Spleen (tissue), 11 donors: ENCODE results near the gene GGCX. TPM values are rescaled to one million over a fixed set of nuclear protein-coding genes. Genes with fewer than 3 reads are reported as not detected.

Source experiments
- DNase-seq: peaks from one replicate; pipeline ENCODE4 v3.0.0-alpha.2; 2020
- H3K27ac ChIP-seq, 8 donors: fragments of 200-600 bp; sonication (generic) in 7 of 8; 1 replicate in 4 of 8; 2 replicates in 4 of 8; pipeline versions ENCODE4 v1.5.0 to v1.8.0; 2016 to 2021; ENCODE audit warnings: inconsistent platforms in 4 of 8, mild to moderate bottlenecking in 4 of 8, moderate library complexity in 1 of 8
- H3K27me3 ChIP-seq, 7 donors: fragments of 200-600 bp; sonication (generic) in 6 of 7; replicated peaks in 1 of 7; 1 replicate in 4 of 7; 2 replicates in 3 of 7; pipeline versions ENCODE4 v1.5.0 to v1.8.0; 2016 to 2021; ENCODE audit warnings: inconsistent platforms in 3 of 7, mild to moderate bottlenecking in 1 of 7
- H3K36me3 ChIP-seq, 6 donors: fragments of 200-600 bp; sonication (generic) in 5 of 6; 1 replicate in 4 of 6; 2 replicates in 2 of 6; pipeline versions ENCODE4 v1.5.0 to v1.8.0; 2016 to 2021; ENCODE audit warnings: inconsistent platforms in 2 of 6
- H3K4me1 ChIP-seq, 6 donors: fragments of 200-600 bp; sonication (generic) in 5 of 6; 1 replicate in 3 of 6; 2 replicates in 3 of 6; pipeline versions ENCODE4 v1.5.0 to v1.8.0; 2016 to 2021; ENCODE audit warnings: inconsistent platforms in 3 of 6
- H3K4me3 ChIP-seq, 8 donors: fragments of 200-600 bp; sonication (generic) in 7 of 8; 1 replicate in 4 of 8; 2 replicates in 4 of 8; pipeline versions ENCODE4 v1.5.0 to v1.8.0; 2016 to 2021; ENCODE audit warnings: inconsistent platforms in 4 of 8, mild to moderate bottlenecking in 4 of 8, moderate library complexity in 2 of 8
- H3K9me3 ChIP-seq, 8 donors: fragments of 200-600 bp; sonication (generic) in 7 of 8; 1 replicate in 4 of 8; 2 replicates in 4 of 8; pipeline versions ENCODE4 v1.5.0 to v1.8.0; 2016 to 2021; ENCODE audit warnings: inconsistent platforms in 4 of 8
- POLR2A ChIP-seq, 3 donors: fragments of 450-650 bp; IDR thresholded peaks; one replicate each; pipeline ENCODE4 v1.5.1; 2017; ENCODE audit warnings: antibody characterized with exemption in 3 of 3, mild to moderate bottlenecking in 1 of 3
- POLR2AphosphoS5 ChIP-seq, 3 donors: sonication (generic); formaldehyde crosslinking; IDR thresholded peaks; one replicate each; pipeline ENCODE4 v1.5.1; 2017; ENCODE audit warnings: antibody characterized with exemption in 3 of 3
- WGBS, 5 donors: extraction: QIAGEN DNeasy Blood & Tissue Kit in 3 of 5; methylation state at CpG; one replicate each; pipeline versions ENCODE4 v1.1.5 to v1.1.7; 2013 to 2018; 5-methylcytosine and 5-hydroxymethylcytosine counted together
- intact Hi-C: fragments of 100-400 bp; cut with DNase I; formaldehyde crosslinking; loops from one replicate; pipeline ENCODE4 v1.15.0; 2023; ENCODE audit warnings: low total_unique reads
- polyA plus RNA-seq, 3 donors: library from polyadenylated mRNA; stranded (reverse); fragments of 200-250 nt; gene quantifications; one replicate each; pipeline ENCODE4 v1.2.1, GENCODE V29; 2013
- small RNA-seq, 4 donors: library from RNA; depleted of rRNA; stranded (forward); fragments of <200 nt; gene quantifications; one replicate each; pipeline ENCODE3, GENCODE V24; 2016
- total RNA-seq, 7 donors: library from RNA; depleted of rRNA in 3 of 7; stranded (reverse); fragments of >200 nt in 3 of 7; fragmentation: NEBNext Ultra II Directional in 4 of 7; extraction: Animal tissue kit (Norgen Biotek cat#: 25700) in 4 of 7; gene quantifications; one replicate each; pipeline versions ENCODE4 v1.1.0 to v1.2.1, GENCODE V29; 2016 to 2021
- TF ChIP-seq, protein P1 (sequence below), 11 experiments: fragments of 200-600 bp in 7 of 11; fragments of 450-650 bp in 4 of 11; sonication (generic) in 4 of 11; IDR thresholded peaks in 8 of 11; conservative IDR thresholded peaks in 3 of 11; 1 replicate in 7 of 11; 2 replicates in 4 of 11; pipeline versions ENCODE4 v1.4.0 to v1.8.0; 2016 to 2021; ENCODE audit warnings: antibody characterized with exemption in 11 of 11, inconsistent platforms in 4 of 11, mild to moderate bottlenecking in 1 of 11
- donor health status: healthy with polysubstance abuse.
- donor health status: DM: no; HTN: no; CAD: no; lungs with moderate emphysema.
- donor health status: DM: no; HTN: no; CAD: no.
- donor health status: Bipolar disorder and iron deficiency.
- donor health status: healthy.
- donor health status: DM: no; HTN: no; CAD: no.
- donor health status: DM: yes; HTN: yes; CAD: no.

GGCX gene
- total and polyA plus RNA-seq, 10 donors, result 11.0 to 42.1 (median 29.5) TPM

DNA sequence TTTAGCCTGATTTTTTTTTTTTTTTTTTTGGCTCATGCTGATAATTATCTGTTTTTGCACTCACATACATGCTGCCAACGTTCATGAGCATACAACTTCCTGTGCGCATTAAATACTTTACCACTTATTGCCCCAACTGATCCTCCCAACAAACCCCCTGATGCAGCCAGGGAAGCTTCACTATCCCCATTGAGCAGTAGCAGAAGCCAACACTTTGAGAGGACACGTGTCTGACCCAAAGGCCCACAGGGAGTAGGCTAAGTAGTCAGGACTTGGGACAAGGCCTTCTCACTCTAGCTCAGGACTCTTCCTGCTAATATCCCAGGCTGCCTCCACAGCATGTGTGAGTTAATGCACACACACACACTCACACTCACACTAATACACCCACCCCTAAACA is 58.6 kb downstream of the GGCX start:
- intact Hi-C loops, result no loop called here
- Histone ChIP-seq H3K27me3 (no peaks in the 10 kb centered on the region), H3K27ac (no peak overlapping the region), H3K4me1 (peaks cover 0 to 70% (median 11%) of the 10 kb centered on the region in 6 donors), H3K4me3 (no peak overlapping the region), H3K9me3 (no peaks in the 10 kb centered on the region), H3K36me3 (no peaks in the 10 kb centered on the region)
- TF ChIP-seq, protein P1, sequence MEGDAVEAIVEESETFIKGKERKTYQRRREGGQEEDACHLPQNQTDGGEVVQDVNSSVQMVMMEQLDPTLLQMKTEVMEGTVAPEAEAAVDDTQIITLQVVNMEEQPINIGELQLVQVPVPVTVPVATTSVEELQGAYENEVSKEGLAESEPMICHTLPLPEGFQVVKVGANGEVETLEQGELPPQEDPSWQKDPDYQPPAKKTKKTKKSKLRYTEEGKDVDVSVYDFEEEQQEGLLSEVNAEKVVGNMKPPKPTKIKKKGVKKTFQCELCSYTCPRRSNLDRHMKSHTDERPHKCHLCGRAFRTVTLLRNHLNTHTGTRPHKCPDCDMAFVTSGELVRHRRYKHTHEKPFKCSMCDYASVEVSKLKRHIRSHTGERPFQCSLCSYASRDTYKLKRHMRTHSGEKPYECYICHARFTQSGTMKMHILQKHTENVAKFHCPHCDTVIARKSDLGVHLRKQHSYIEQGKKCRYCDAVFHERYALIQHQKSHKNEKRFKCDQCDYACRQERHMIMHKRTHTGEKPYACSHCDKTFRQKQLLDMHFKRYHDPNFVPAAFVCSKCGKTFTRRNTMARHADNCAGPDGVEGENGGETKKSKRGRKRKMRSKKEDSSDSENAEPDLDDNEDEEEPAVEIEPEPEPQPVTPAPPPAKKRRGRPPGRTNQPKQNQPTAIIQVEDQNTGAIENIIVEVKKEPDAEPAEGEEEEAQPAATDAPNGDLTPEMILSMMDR (IDR thresholded peaks at IDR 0.05 in 8 of 11, conservative IDR thresholded peaks at IDR 0.05 in 3 of 11), result no peak
- no peak for TF ChIP-seq POLR2A (IDR thresholded peaks at IDR 0.05)
- no peak for TF ChIP-seq POLR2AphosphoS5 (IDR thresholded peaks at IDR 0.05)
- 51 to 73% (median 59%) methylated on average over 3 of the region's 3 CpGs for WGBS, 5 donors
- no peak for DNase-seq

DNA sequence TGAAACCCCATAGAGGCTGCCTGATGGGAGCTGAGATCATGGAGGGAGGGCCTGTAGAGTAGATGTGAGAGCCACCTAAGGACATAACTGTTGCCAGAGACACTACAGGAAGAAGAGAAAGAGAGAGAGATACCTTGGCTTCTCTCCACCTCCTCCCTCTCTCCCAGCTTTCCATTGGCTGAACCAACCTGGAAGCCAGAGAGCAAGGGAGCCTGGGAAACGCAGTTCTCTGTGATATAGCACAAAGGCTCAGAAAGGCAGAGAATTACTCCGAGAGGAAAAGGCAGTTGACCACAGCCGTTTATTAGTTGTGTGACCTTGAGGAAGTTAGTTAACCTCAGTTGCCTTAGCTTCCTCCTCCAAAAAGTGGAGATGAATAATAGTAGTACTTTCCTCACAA is 60.0 kb downstream of the GGCX start:
- Histone ChIP-seq H3K4me3 (no peak overlapping the region), H3K36me3 (no peaks in the 10 kb centered on the region), H3K9me3 (no peaks in the 10 kb centered on the region), H3K4me1 (peaks cover 0 to 72% (median 11%) of the 10 kb centered on the region in 6 donors), H3K27ac (peak overlapping the region in 5 of 8 donors; percentile 51 to 85 (median 70)), H3K27me3 (no peaks in the 10 kb centered on the region)
- no peak for DNase-seq
- intact Hi-C loops, result no loop called here
- TF ChIP-seq, protein P1 (IDR thresholded peaks at IDR 0.05 in 8 of 11, conservative IDR thresholded peaks at IDR 0.05 in 3 of 11), result no peak
- TF ChIP-seq POLR2AphosphoS5 (IDR thresholded peaks at IDR 0.05) (no peak), POLR2A (IDR thresholded peaks at IDR 0.05) (no peak)
- 19 to 44% (median 22%) methylated on average over 3 of the region's 3 CpGs for WGBS, 5 donors

- intact Hi-C loops, result no loop called here
- TF ChIP-seq POLR2AphosphoS5 (IDR thresholded peaks at IDR 0.05), result no peak
- H3K9me3 ChIP-seq, result no peaks in the 10 kb centered on the region
- DNase-seq, result no peak
- H3K27me3 ChIP-seq, result no peaks in the 10 kb centered on the region
- H3K27ac ChIP-seq, result peak overlapping the region in 1 of 8 donors; percentile 85
- no peaks in the 10 kb centered on the region for H3K36me3 ChIP-seq
- H3K4me3 ChIP-seq, result no peak overlapping the region
- 81 to 90% (median 84%) methylated on average over 4 of the region's 4 CpGs for WGBS, 5 donors
- H3K4me1 ChIP-seq, result peaks cover 0 to 54% (median 11%) of the 10 kb centered on the region in 6 donors
These were observed 63.2 kb downstream of the GGCX start for GRCh38 chr2:85497944-85498630.

DNA sequence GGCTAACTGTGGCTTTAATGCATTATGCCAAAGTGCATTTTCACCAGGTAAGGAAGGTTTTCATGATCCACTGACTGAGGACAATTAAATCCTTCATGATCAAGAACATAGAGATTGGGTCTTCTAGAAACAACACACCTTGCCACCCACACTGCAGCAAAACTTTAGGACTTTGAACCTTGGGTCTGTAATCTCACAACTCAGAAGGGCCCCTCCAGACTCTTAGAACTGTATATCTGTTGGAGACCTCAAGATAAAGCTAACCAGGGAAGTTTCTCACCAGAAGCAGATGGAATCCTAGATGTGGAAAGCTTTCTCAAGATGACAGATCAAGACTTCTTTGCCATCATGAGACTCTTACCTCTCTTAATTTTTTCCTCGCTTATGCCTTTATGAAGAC is 64.9 kb downstream of the GGCX start:
- 92 to 100% (median 97%) methylated on average over 1 of the region's 1 CpG for WGBS, 5 donors
- Histone ChIP-seq H3K27me3 (no peaks in the 10 kb centered on the region), H3K27ac (no peak overlapping the region), H3K9me3 (peaks cover 0 to 3% (median 0%) of the 10 kb centered on the region in 8 donors), H3K4me1 (peaks cover 0 to 37% (median 10%) of the 10 kb centered on the region in 6 donors), H3K36me3 (no peaks in the 10 kb centered on the region), H3K4me3 (no peak overlapping the region)
- no peak for DNase-seq
- TF ChIP-seq, protein P1 (IDR thresholded peaks at IDR 0.05 in 8 of 11, conservative IDR thresholded peaks at IDR 0.05 in 3 of 11), result no peak
- TF ChIP-seq POLR2AphosphoS5 (IDR thresholded peaks at IDR 0.05), result no peak
- no peak for TF ChIP-seq POLR2A (IDR thresholded peaks at IDR 0.05)
- intact Hi-C loops, result no loop called here

Small RNAs within 50 kb of the gene (small RNA-seq; reads per million reads assigned to genes)
- gene RN7SL126P, result 0 reads per million in 4 donors

Other genes starting within 250 kb of the GGCX start
- gene TGOLN2, start 233.5 kb downstream of the GGCX start, total RNA-seq, result 100 to 1,000 TPM; 127 to 199 (median 156) TPM
- gene TGOLN2, start 233.5 kb downstream of the GGCX start, polyA plus RNA-seq, result 10 to 100 TPM; 14.8 to 29.6 (median 16.9) TPM
- gene RETSAT, start 207.0 kb downstream of the GGCX start, total RNA-seq, result 10 to 100 TPM; 18.7 to 35.7 (median 28.3) TPM
- gene RETSAT, start 207.0 kb downstream of the GGCX start, polyA plus RNA-seq, result 10 to 100 TPM in 1 of 3 donors, 1 to 10 TPM in 2; 6.3 to 10.0 (median 6.4) TPM
- 10 to 100 TPM; 21.0 to 38.0 (median 24.5) TPM for gene ELMOD3, start 206.7 kb downstream of the GGCX start, total RNA-seq
- 10 to 100 TPM; 14.4 to 28.0 (median 23.9) TPM for gene ELMOD3, start 206.7 kb downstream of the GGCX start, polyA plus RNA-seq
- gene CAPG, start 151.1 kb downstream of the GGCX start, total RNA-seq, result 10 to 100 TPM; 31.1 to 62.6 (median 47.1) TPM
- 100 to 1,000 TPM in 2 of 3 donors, 10 to 100 TPM in 1; 74.6 to 196 (median 115) TPM for gene CAPG, start 151.1 kb downstream of the GGCX start, polyA plus RNA-seq
- under 1 TPM in 1 of 7 donors, not detected in 6; 0.94 TPM for gene SH2D6, start 142.8 kb downstream of the GGCX start, total RNA-seq
- gene SH2D6, start 142.8 kb downstream of the GGCX start, polyA plus RNA-seq, result under 1 TPM in 1 of 3 donors, not detected in 2; 0.20 TPM
- 100 to 1,000 TPM; 125 to 195 (median 145) TPM for gene MAT2A, start 22.3 kb downstream of the GGCX start, total RNA-seq
- gene MAT2A, start 22.3 kb downstream of the GGCX start, polyA plus RNA-seq, result 10 to 100 TPM; 41.3 to 89.0 (median 71.4) TPM
- 100 to 1,000 TPM; 119 to 179 (median 145) TPM for gene VAMP8, start 16.1 kb upstream of the GGCX start, total RNA-seq
- gene VAMP8, start 16.1 kb upstream of the GGCX start, polyA plus RNA-seq, result 100 to 1,000 TPM; 223 to 401 (median 350) TPM
- 10 to 100 TPM; 58.5 to 89.1 (median 64.0) TPM for gene VAMP5, start 22.9 kb upstream of the GGCX start, total RNA-seq
- gene VAMP5, start 22.9 kb upstream of the GGCX start, polyA plus RNA-seq, result 100 to 1,000 TPM in 2 of 3 donors, 10 to 100 TPM in 1; 71.0 to 129 (median 120) TPM
- 100 to 1,000 TPM in 3 of 7 donors, 10 to 100 TPM in 4; 72.9 to 154 (median 82.1) TPM for gene RNF181, start 34.3 kb upstream of the GGCX start, total RNA-seq
- gene RNF181, start 34.3 kb upstream of the GGCX start, polyA plus RNA-seq, result 100 to 1,000 TPM; 139 to 184 (median 148) TPM
- 10 to 100 TPM in 6 of 7 donors, 1 to 10 TPM in 1; 9.4 to 17.4 (median 11.2) TPM for gene TMEM150A, start 41.2 kb upstream of the GGCX start, total RNA-seq
- 10 to 100 TPM; 14.6 to 18.8 (median 14.8) TPM for gene TMEM150A, start 41.2 kb upstream of the GGCX start, polyA plus RNA-seq
- gene C2orf68, start 50.6 kb upstream of the GGCX start, total RNA-seq, result 10 to 100 TPM; 22.2 to 45.2 (median 33.2) TPM
- gene C2orf68, start 50.6 kb upstream of the GGCX start, polyA plus RNA-seq, result 10 to 100 TPM; 16.0 to 25.3 (median 18.9) TPM
- 10 to 100 TPM; 39.9 to 58.6 (median 50.5) TPM for gene USP39, start 54.7 kb upstream of the GGCX start, total RNA-seq
- gene USP39, start 54.7 kb upstream of the GGCX start, polyA plus RNA-seq, result 10 to 100 TPM; 27.7 to 40.2 (median 32.5) TPM
- 1 to 10 TPM in 1 of 7 donors, not detected in 6; 1.9 TPM for gene SFTPB, start 106.7 kb upstream of the GGCX start, total RNA-seq
- 1 to 10 TPM in 2 of 3 donors, under 1 TPM in 1; 0.59 to 4.0 (median 2.1) TPM for gene SFTPB, start 106.7 kb upstream of the GGCX start, polyA plus RNA-seq
- gene GNLY, start 132.9 kb upstream of the GGCX start, total RNA-seq, result 10 to 100 TPM; 17.4 to 87.8 (median 42.6) TPM
- 10 to 100 TPM; 13.1 to 38.9 (median 31.5) TPM for gene GNLY, start 132.9 kb upstream of the GGCX start, polyA plus RNA-seq
- 10 to 100 TPM in 6 of 7 donors, 1 to 10 TPM in 1; 6.4 to 53.0 (median 18.6) TPM for gene ATOH8, start 192.5 kb upstream of the GGCX start, total RNA-seq
- 10 to 100 TPM in 1 of 3 donors, 1 to 10 TPM in 2; 7.2 to 17.6 (median 9.4) TPM for gene ATOH8, start 192.5 kb upstream of the GGCX start, polyA plus RNA-seq